Bronchial epithelial cell (primary cell): ENCODE measurements around the gene DNAJC4. TPM values are rescaled to one million over a fixed set of nuclear protein-coding genes. Genes with fewer than 3 reads are reported as not detected.

Source experiments
- DNase-seq: peaks from one replicate; pipeline ENCODE4 v3.0.0-alpha.2; 2010; ENCODE audit warnings: low read depth
- FAIRE-seq: peaks from 2 replicates; lab custom pipeline; 2011; peaks lifted over from hg19 to GRCh38; lab: Jason Lieb, UNC
- H3K27me3 ChIP-seq: 2 replicates; pipeline ENCODE4 v1.5.1; 2011; ENCODE audit warnings: low read length; ENCODE audit not compliant: control insufficient read depth, insufficient read depth
- H3K36me3 ChIP-seq: 2 replicates; pipeline ENCODE4 v1.5.1; 2011; ENCODE audit warnings: low read length; ENCODE audit not compliant: control insufficient read depth, insufficient read depth
- H3K4me3 ChIP-seq: 2 replicates; pipeline ENCODE4 v1.5.1; 2011; ENCODE audit warnings: mild to moderate bottlenecking, low read depth, low read length, control low read depth
- total RNA-seq: library from RNA; depleted of rRNA; stranded (reverse); fragments of >200 nt; gene quantifications from 2 replicates; pipeline ENCODE4 v1.2.1, GENCODE V29; 2014
- TF ChIP-seq, protein P1 (sequence below): IDR thresholded peaks from 2 replicates; pipeline ENCODE4 v1.5.1; 2011; ENCODE audit warnings: mild to moderate bottlenecking, moderate library complexity, low read length, control low read depth, inconsistent platforms; ENCODE audit not compliant: insufficient read depth, severe bottlenecking

Gene DNAJC4
- total RNA-seq, 1 donor from 2014 or later = 3.4 TPM

DNA sequence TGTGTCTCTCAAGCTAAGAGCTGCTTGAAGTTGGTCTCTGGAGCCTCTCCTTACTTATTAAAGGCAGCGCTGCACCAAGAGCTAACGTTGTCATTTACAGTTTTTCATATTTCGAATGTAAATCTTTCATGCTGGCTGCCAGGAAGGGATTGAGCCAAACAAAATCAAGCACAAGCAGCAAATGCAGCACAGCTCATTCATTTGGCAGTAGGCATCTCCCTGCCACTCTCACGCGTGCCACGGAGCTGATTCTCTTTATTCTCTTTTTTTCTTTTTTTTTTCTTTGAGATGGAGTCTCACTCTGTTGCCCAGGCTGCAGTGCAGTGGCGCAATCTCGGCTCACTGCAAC lies 2.6 kb downstream of the DNAJC4 start:
- H3K27me3 ChIP-seq = no peaks in the 10 kb centered on the region
- no peaks in the 10 kb centered on the region for H3K36me3 ChIP-seq
- DNase-seq = no peak
- H3K4me3 ChIP-seq = no peak overlapping the region
- TF ChIP-seq, protein P1, sequence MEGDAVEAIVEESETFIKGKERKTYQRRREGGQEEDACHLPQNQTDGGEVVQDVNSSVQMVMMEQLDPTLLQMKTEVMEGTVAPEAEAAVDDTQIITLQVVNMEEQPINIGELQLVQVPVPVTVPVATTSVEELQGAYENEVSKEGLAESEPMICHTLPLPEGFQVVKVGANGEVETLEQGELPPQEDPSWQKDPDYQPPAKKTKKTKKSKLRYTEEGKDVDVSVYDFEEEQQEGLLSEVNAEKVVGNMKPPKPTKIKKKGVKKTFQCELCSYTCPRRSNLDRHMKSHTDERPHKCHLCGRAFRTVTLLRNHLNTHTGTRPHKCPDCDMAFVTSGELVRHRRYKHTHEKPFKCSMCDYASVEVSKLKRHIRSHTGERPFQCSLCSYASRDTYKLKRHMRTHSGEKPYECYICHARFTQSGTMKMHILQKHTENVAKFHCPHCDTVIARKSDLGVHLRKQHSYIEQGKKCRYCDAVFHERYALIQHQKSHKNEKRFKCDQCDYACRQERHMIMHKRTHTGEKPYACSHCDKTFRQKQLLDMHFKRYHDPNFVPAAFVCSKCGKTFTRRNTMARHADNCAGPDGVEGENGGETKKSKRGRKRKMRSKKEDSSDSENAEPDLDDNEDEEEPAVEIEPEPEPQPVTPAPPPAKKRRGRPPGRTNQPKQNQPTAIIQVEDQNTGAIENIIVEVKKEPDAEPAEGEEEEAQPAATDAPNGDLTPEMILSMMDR = no peak
- no peak for FAIRE-seq

DNA sequence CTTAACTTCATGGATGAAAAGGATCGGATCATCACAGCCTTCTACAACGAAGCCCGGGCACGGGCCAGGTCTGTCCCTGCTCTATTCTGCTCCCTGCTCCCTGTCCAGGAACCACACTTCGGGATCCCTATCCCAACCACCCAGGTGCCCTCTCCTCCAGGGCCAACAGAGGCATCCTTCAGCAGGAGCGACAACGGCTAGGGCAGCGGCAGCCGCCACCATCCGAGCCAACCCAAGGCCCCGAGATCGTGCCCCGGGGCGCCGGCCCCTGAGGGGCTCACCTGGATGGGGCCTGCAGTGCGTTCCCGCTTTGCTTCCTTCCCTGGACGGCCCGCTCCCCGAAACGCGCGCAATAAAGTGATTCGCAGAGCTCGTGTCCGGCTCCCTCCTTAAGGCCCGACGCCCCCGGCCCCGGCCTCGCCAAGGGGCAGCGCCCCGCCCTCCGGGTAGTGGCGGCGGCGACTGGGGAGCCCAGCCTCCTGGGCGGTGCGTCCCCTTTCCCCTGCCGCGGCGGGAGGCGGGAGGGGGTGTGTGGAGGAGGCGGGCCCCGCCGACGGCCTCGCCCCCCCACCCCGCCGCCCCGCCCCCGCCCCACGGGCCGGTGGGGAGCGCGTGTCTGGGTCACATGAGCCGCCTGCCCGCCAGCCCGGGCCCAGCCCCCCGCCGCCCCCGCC lies 3.7 kb downstream of the DNAJC4 start, which contains the start of gene VEGFB:
TSS of gene VEGFB (plus strand) at position 672 of the 674 bp plus-strand sequence. CDS start 250 bp downstream, outside the sequence.
- H3K27me3 ChIP-seq = no peaks in the 10 kb centered on the region
- peaks cover 1% of the 10 kb centered on the region for H3K36me3 ChIP-seq
- FAIRE-seq = no peak
- no peak for DNase-seq
- peak within 1 kb of the TSS; percentile 45 for H3K4me3 ChIP-seq
- TF ChIP-seq, protein P1 = no peak

DNA sequence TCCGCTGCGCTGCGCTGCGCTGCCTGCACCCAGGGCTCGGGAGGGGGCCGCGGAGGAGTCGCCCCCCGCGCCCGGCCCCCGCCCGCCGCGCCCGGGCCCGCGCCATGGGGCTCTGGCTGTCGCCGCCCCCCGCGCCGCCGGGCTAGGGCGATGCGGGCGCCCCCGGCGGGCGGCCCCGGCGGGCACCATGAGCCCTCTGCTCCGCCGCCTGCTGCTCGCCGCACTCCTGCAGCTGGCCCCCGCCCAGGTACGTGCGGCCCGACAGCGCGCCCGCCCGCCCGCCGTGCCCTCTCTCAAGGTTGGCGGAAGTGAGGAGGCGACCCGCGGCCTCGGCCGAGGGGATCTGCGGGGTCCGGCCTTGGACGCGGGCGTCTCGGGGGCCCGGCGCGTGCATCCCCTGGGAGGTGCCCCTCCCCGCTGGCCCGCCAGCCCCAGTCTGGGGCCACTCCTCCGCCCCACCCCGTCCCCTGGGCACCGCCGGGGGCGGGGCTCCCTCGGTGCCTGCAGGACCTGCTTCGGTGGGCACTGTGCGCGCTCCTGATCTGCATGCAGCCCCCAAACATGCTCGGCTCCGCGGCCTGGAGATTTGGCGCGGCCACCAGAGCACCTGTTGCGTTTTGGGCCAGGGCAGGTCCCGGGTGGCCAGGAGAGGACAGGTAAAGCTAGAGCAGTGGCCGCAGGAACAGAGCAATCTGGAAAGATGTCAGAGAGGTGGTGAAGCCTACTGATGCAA lies 4.5 kb downstream of the DNAJC4 start:
- Histone ChIP-seq H3K36me3 (peaks cover 1% of the 10 kb centered on the region), H3K4me3 (peak overlapping the region; percentile 45), H3K27me3 (no peaks in the 10 kb centered on the region)
- TF ChIP-seq, protein P1 = no peak
- DNase-seq = no peak
- no peak for FAIRE-seq

DNA sequence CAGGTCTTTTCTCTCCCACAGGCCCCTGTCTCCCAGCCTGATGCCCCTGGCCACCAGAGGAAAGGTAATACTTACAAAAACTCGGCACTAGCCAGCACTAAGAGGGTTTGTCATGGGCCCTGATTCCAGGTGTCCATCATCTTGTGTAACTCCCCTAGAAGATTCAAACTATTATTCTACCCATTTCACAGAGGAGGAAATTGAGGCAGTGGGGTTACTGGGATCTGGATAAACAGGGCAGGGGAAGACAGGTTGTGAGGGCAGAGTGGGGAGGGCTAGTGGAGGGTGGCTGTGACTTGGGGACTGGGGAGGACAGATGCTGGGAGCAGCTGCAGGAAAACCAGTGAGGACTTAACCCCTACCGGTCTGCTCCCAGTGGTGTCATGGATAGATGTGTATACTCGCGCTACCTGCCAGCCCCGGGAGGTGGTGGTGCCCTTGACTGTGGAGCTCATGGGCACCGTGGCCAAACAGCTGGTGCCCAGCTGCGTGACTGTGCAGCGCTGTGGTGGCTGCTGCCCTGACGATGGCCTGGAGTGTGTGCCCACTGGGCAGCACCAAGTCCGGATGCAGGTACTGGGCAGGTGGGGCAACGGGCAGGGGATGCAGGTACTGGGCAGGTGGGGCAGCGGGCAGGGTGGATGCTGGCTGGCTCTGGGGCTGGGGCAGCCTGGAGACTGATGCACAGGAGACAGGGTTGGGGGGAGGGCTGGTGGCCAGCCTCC lies 5.3 kb downstream of the DNAJC4 start:
- FAIRE-seq (no peak), DNase-seq (no peak)
- Histone ChIP-seq H3K27me3 (no peaks in the 10 kb centered on the region), H3K36me3 (peaks cover 1% of the 10 kb centered on the region), H3K4me3 (peak overlapping the region; percentile 45)
- TF ChIP-seq, protein P1 = no peak

DNA sequence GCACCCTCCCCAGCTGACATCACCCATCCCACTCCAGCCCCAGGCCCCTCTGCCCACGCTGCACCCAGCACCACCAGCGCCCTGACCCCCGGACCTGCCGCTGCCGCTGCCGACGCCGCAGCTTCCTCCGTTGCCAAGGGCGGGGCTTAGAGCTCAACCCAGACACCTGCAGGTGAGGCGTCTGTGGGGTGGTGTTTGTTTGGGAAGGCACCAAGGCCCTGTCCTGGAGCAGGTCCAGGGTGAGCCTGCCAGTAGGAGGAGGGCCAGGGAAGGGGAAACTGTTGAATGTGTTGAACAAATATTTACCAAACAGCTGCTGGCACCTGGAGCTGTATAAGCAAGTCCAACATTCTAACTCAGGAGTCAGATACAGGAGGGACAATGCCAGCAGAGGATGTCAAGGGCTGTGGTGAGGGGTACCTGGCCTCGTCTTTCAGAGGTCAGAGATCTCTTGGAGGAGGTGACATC lies 7.2 kb downstream of the DNAJC4 start:
- TF ChIP-seq, protein P1 = peak; percentile 22
- Histone ChIP-seq H3K36me3 (peaks cover 1% of the 10 kb centered on the region), H3K4me3 (no peak overlapping the region), H3K27me3 (no peaks in the 10 kb centered on the region)
- FAIRE-seq = peak; percentile 93
- peak; percentile 81 for DNase-seq
